NCI-H526 (cell line): ENCODE measurements around the gene DDR1.

Experiments
- DNase-seq, 2 experiments: peaks; one replicate each; lab custom pipeline; 2025; lab: John Stamatoyannopoulos, UW

The DDR1 gene

GRCh38 chr6:30881392-30882203 lies 2.7 kb upstream of the DDR1 start:
- DNase-seq: no peak

- peak in 1 of 2 experiments; percentile 60 for DNase-seq
Observed at GRCh38 chr6:30882204-30882758, 2.0 kb upstream of the DDR1 start.

GRCh38 chr6:30882759-30883684 lies 1.3 kb upstream of the DDR1 start:
- peak; percentile 67 to 88 for DNase-seq

GRCh38 chr6:30884521-30885480 lies 482 bp downstream of the DDR1 start:
- peak; percentile 45 to 67 for DNase-seq

GRCh38 chr6:30885481-30885998 lies 1.2 kb downstream of the DDR1 start:
- DNase-seq: peak in 1 of 2 experiments; percentile 34

GRCh38 chr6:30885999-30886896 lies 1.9 kb downstream of the DDR1 start:
- DNase-seq: peak in 1 of 2 experiments; percentile 50

GRCh38 chr6:30886897-30887255 lies 2.6 kb downstream of the DDR1 start:
- DNase-seq: no peak

- DNase-seq: no peak
Observed at GRCh38 chr6:30887901-30888815, 3.8 kb downstream of the DDR1 start.

- no peak for DNase-seq
Observed at GRCh38 chr6:30888816-30889495, 4.6 kb downstream of the DDR1 start.

- DNase-seq: no peak
Observed at GRCh38 chr6:30889496-30889885, 5.2 kb downstream of the DDR1 start.

- DNase-seq: no peak
Observed at GRCh38 chr6:30889921-30890645, 5.8 kb downstream of the DDR1 start.

- DNase-seq: no peak
Observed at GRCh38 chr6:30890646-30891449, 6.5 kb downstream of the DDR1 start.

GRCh38 chr6:30891450-30891723 lies 7.1 kb downstream of the DDR1 start:
- no peak for DNase-seq

- DNase-seq: no peak
Observed at GRCh38 chr6:30891816-30892538, 7.7 kb downstream of the DDR1 start.

GRCh38 chr6:30893001-30893591 lies 8.8 kb downstream of the DDR1 start:
- no peak for DNase-seq

GRCh38 chr6:30893666-30894065 lies 9.3 kb downstream of the DDR1 start:
- no peak for DNase-seq
